ENCODE results near the gene USH1G. TPM values are rescaled to one million over a fixed set of nuclear protein-coding genes. Genes with fewer than 3 reads are reported as not detected.

USH1G gene
- total RNA-seq, 1 donor from 2014 or later: not detected

DNA sequence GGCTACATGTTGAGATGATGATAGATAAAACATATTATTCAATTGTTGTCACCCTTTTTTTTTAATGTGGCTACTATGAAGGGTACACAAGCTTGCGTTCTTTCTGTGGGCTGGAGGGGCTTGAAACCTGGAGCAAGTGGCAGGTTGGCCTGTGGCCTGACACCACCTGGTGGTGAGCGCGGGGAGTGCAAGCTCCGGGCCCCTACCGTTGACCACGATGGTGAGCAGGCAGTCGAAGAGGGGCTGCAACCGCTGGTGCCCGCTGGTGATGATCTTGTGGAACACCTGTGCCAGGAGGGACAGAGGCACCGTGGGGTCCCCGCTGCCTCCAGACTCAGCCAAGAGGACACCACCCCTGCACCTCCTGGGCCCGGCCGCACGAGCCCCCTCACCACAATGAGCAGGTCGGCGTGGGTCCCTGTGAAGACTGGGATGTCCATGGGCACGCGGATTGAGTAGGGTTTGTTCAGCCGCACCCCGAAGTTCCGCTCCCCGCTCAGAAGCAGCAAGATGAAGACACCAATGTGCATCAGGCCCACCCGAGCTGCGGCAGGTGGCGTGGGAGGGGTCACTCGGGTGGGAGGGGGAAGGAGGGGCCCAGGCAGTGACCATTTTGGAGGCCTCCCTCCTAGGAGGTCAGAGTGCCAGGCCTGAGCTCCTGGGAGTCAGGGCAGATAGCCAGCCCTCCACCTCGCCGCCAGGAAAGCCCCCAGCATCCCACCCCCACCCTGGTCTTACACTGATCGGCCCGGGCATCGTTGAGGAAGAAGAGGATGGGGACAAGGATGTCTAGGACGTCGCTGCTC lies 35.1 kb upstream of the USH1G start:
- DNase-seq (ENCODE audit: low spot score) (peak; percentile 89), ATAC-seq (peak; percentile 42)
- intact Hi-C loops (cut with DNase I): no loop called here

DNA sequence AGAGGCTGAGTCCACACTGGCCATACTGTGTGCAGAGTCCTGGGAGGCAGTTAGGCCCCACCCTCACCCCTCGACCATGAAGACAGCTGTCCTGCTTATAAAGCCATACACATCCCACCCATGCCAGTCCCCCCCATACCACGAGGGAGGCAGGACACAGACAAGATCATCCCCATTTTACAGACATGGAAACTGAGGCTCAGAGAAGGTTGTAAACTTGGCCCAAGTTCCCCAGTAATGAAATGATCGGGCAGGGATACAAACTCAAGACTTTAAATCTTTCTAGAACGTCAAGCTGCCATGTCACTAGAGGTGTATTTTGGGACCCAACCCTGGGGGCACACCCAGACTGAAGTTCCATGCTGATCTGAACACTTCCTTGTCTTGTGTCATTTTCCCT lies 33.0 kb upstream of the USH1G start:
- DNase-seq (ENCODE audit: low spot score): no peak
- intact Hi-C loops (cut with DNase I): no loop called here
- no peak for ATAC-seq

DNA sequence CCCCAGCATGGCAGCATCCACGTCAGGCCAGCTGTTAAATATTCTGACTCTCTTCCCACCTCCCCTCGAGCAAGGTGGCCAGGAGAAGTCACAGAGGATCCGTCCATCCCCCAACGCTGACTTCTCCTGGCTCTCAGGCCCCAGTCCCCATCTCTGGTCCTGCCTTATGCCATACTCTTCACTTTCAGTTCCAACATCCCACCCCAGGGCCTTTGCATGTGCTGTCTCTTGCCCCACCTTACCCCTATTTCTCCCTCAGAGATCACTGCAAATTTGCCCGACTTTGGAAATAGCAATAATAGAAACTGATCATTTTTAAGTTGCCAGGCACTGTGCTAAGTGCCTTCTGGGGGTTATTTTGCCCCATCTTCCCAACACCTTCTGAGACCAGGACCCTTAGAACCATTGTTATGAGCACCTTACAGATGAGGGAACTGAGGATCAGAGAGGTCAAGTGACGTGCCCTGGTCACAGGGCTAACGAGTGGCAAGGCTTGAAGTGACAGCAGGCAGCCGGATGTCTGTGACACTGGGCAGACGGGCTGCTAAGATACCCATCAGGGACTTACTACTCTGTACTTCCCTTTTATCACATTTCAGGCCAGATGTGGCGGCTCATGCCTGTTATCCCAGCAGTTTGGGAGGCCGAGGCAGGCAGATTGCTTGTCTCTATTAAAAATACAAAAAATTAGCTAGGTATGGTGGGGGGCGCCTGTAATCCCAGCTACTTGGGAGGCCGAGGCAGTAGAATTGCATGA lies 31.8 kb upstream of the USH1G start:
- intact Hi-C loops (cut with DNase I): no loop called here
- no peak for DNase-seq (ENCODE audit: low spot score)
- ATAC-seq: no peak

DNA sequence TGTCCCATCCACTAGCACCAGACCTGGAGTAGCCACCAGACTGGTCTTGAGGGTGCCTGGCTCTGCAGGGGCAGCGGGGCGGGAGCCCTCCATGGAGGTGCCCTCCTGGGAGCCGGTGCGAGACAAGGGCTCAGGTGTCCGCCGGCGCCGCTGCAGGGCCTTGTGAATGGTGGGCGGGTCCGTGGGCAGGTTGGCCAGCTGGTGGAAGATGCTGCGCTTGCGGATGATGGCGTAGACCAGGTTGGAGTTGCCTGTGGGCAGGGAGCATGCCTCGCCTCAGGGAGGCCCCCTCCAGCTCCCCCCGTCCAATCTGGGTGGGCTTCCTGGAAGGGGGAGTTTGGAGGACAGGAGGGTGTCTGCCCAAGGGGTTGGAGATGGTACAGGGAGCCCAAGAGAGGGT lies 31.1 kb upstream of the USH1G start:
- no peak for ATAC-seq
- intact Hi-C loops (cut with DNase I): no loop called here
- DNase-seq (ENCODE audit: low spot score): no peak

DNA sequence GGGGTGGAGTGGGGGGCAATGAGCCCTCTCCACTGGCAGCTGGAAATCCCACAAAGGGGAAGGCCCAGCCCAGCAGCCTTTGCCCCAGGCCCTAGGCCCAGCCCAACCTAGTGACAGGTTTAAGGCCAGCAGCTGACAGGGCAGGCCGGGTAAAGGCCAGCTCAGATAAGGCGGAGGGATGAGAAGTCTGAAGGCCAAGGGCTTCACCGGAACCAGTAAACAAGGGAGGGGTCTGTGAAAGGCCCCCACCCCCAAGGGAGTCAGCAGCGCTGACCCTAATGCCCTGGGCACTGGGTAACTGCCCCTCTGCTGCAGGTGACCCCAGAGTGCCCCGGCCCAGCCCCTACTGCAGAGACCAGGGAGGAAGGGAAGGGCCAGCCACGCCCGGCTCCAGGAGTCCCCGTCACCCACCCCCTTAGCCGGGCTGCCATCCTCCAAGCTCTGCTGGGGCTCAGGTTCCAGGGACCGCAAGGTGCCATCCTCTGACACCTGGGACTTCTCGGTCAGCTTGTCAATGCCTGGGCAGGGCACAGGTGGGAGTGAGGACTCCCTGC lies 30.2 kb upstream of the USH1G start:
- no peak for DNase-seq (ENCODE audit: low spot score)
- intact Hi-C loops (cut with DNase I): no loop called here
- ATAC-seq: no peak

DNA sequence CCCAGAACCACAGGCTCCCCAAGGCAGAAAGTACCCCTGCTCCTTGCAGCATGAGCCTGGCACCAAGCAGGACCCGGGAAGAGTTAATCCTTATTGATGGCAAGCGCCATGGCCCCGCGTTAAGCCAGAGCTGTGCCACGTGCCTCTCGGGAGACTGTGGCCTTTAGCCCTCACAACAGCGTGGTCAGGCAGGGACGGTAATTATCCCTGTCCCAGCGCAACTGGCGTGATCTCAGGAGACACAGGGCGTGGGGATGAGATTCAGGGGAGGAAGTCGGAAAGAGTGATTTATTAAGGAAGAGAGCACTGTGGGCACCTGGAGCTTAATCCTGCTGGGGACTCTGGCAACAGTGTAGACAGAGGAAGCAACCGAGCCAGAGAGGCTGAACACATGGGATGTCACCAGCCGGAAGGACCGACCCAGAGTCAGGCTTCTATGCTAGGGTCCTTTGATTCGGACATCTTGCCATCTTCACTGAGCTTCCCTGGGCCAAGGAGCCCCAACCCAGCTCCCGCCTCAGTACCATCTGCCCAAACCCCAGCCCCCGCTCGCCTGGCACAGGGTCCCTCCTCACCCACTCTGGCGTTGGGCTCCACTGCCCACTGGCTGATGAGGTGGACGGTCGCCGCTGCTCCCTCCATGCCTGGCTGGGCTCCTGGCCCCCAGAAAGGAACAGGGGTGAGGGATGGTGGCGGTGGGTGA lies 29.5 kb upstream of the USH1G start:
- ATAC-seq: no peak
- no peak for DNase-seq (ENCODE audit: low spot score)
- intact Hi-C loops (cut with DNase I): no loop called here

DNA sequence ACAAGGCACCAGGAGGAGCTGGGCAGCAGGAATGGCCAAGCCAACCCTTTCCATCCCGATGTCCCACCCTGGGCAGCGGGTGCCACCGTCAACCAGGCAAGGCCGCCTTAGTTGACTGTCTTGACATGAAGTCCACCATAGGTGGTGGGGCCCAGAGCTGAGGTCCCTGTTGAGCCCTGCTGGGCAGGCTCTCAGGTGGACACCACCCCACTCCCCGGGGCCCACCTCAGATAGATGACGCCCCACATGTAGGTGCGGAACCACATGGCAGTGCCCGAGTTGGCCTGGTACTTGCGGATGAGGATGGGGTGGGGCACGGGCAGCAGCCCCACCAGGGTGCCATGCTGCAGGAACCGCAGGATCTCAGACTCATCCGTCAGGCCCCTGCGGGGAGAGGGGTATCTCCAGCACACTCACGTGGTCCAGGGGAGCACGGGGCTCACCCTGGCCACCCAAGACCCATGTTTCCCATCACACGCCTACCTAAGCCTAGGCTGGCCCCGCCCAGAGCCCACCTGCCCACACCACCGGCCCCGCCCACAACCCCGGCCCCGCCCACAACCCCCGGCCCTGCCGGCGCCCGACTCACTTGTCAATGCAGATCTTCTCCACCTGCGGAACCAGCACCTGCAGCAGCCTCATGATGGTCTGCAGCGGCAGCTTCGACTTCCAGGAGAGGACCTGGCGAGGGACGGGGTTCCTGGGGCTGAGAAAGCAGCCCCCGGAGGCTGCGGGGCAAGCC lies 28.8 kb upstream of the USH1G start:
- DNase-seq (ENCODE audit: low spot score) (no peak), ATAC-seq (no peak)
- intact Hi-C loops (cut with DNase I): no loop called here

DNA sequence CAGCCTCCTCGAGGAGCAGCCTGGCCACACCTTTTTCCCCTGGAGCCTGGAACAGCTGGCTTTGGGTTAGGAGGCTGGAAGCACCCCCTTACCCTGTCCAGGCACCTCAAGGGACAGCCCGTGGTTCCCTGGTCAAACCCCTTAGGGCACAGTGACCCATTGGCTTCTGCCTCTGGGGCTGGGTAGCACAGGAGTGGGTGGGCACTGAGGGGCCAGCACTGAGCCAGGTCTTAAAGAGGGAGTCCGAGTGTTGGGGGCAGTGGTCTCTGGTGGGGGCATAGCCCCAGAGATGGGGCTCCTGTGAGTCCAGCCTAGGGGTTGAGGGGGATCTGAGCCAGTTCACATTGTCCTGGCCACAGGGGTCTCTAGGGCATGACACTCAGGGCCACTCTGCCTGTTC lies 28.0 kb upstream of the USH1G start:
- intact Hi-C loops (cut with DNase I): no loop called here
- no peak for ATAC-seq

DNA sequence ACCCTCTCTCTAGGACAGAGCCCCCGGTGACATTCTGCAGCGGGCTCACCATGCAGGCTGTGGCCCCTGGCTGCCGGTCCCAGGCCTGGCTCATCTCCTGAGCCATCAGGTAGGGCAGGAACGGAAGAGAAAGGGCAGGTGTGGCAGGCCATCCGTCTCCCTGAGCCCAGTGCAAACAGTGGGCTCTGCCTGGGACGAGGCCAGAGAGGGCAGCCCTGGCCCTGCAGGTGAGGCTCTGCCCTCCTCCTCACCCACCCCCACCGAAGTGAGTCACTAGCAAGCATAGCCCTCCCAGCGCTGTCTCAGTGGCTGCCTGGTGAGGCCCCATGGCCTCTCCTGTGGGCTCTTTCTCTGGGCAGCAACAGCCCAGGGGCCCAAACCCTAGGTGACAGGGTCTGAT lies 27.2 kb upstream of the USH1G start:
- ATAC-seq (no peak), DNase-seq (ENCODE audit: low spot score) (no peak)
- intact Hi-C loops (cut with DNase I): no loop called here

More for the DNA sequence above, 28.0 kb upstream of the USH1G start:
- no peak for DNase-seq (ENCODE audit: low spot score)

DNA sequence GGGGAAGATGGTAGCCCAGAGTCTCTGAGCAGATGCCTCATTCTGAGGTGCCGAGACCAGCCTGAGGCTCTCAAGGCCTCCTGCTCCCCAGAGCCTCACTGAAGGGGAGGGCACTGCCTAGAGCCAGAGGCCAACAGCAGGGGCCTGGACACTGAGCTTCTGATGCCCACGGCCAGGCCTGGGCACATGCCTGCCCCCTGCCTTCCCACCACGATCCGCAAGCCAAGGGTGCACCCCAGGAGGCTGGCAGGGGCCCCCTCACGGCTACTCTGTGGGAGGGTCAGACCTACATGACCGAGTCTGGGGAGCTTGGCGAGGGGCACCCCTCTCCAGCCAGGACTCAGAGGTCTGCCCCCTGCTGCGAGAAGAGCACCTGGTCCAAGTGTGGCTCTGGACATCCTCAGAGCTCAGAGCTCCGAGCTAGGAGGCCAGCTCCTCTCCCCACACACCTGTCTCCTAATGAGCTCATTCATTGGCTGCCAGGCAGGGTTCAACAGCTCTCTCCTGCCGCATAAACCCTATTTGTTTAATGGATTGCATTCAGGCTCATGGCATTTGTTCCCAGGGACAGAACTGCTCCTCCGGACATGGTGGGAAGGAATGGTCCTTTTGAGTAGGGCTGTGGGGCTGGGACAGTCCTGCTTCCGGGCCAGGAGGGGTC lies 26.5 kb upstream of the USH1G start:
- DNase-seq (ENCODE audit: low spot score): no peak
- intact Hi-C loops (cut with DNase I): no loop called here
- ATAC-seq: no peak

DNA sequence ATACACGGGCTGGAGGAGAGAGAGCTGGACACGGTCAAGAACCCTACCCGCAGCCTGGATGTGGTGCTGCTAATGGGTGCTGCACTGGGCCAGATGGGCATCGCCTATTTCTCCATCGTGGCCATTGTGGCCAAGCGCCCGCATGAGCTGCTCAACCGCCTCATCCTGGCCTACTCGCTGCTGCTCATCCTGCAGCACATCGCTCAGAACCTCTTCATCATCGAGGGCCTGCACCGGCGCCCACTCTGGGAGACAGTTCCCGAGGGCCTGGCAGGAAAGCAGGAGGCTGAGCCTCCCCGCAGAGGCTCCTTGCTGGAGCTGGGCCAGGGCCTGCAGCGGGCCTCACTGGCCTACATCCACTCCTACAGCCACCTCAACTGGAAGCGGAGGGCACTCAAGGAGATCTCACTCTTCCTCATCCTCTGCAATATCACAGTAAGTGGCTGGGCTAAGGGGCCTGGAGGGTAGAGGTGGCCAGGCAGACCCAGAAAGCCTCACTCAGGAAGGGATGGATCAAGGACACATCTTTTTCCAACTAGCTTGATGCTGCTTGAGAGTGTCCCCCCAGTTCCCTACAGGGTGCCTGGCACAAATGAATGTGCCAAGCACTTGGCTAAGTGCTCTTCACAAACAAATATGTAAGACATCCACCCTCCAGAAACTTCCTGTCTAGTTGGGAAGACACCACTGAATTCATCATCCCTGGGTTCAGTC lies 24.1 kb upstream of the USH1G start:
- DNase-seq (ENCODE audit: low spot score) (no peak), ATAC-seq (no peak)
- intact Hi-C loops (cut with DNase I): no loop called here

DNA sequence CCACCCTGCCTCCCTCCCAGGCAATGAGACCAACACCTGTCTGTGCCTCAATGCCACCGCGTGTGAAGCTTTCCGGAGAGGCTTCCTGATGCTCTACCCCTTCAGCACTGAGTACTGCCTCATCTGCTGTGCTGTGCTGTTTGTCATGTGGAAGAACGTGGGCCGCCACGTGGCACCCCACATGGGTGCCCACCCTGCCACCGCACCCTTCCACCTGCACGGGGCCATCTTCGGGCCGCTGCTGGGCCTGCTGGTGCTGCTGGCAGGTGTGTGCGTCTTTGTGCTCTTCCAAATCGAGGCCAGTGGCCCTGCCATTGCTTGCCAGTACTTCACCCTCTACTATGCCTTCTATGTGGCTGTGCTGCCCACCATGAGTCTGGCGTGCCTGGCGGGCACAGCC lies 23.6 kb upstream of the USH1G start:
- intact Hi-C loops (cut with DNase I): no loop called here
- ATAC-seq (no peak), DNase-seq (ENCODE audit: low spot score) (no peak)

DNA sequence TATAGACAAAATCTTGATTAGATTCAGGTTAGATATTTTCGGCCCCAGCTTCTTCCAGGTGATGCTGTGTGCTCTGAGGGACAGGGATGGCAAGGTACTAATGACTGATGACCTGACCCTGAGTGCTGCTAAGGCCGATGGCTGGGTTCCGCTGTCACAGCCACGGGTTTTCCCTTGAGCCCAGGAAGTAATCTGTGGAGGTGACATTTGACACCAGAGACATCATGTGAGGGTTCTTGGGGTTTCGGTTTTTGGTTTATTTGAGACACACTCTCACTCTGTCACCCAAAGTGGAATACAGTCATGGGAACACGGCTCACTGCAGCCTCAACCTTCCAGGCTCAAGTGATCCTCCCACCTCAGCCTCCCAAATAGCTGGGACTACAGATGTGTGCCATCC lies 22.5 kb upstream of the USH1G start:
- DNase-seq (ENCODE audit: low spot score): no peak
- no peak for ATAC-seq
- intact Hi-C loops (cut with DNase I): no loop called here

DNA sequence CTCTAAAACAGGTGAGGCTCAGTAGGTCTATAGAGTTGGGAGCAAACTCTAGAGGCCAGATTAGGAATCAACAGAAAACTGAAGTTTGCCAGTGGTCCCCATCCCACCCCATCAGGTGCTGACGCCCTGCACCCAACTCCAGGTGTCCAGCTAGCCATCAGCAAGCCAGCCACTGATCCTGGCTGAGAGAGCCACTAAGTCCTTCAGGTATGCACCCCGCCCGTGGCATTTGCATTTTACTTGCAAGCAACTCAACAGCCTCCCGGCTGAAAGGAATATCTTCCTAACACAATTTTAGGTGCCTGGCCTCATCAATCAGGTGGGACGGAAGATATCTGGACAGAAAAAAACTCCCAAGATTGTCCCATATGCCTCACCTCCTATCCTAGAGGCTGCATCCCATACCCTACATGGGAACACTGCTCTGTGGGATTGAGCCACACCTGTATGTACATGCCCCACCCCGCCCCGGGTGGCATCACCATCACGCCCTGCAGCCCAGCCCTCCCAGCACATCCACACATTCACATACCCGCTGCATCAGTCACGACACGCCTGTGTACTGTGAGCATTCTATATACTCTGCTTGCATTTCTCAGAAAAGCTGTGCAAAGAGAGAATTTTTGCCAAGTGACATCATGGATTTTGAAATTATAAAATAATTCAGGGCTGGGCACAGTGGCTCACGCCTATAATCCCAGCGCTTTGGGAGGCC lies 20.9 kb upstream of the USH1G start:
- DNase-seq (ENCODE audit: low spot score) (no peak), ATAC-seq (no peak)
- intact Hi-C loops (cut with DNase I): no loop called here

DNA sequence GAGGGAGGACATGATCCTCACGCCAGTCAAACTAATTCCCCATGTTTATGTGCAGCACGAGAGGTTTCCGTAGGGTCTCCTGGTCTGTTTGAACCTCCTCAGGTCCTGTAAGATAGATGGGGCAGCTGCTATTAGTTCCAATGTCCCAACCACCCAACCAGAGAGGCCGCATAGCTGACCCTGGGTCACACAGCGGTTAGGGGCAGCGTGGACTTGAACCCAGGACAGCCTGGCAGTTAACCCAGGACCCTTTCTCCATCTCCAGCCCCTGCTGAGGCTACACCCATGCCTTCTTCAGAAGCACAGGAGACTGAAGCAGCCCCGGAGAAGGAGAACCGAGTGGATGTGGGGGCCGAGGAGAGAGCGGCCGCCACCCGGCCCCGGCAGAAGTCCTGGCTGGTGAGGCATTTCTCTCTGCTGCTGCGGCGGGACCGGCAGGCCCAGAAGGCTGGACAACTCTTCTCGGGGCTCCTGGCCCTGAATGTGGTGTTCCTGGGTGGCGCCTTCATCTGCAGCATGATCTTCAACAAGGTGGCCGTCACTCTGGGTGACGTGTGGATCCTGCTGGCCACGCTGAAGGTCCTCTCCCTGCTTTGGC lies 18.2 kb upstream of the USH1G start:
- DNase-seq (ENCODE audit: low spot score) (no peak), ATAC-seq (no peak)
- intact Hi-C loops (cut with DNase I): no loop called here

DNA sequence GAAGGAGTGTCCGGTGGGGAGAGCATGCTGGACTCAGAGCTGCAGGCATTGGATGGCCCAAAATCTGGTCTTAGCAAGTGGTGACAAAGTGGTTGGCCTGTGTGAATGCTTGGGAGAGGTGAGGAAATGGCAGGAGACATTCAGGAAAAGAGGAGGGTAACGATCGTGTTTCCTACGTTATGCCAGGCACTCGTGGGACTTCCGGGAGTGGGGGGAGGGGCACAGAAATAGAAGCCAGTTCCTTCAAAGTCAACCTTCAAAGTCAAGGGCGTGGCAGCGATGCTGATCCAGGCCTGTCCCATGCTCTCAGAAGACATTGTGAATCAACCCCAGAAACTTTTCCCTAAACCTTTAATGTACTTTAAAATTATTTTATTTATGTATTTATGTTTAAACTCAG lies 16.5 kb upstream of the USH1G start:
- no peak for DNase-seq (ENCODE audit: low spot score)
- ATAC-seq: no peak
- intact Hi-C loops (cut with DNase I): no loop called here

Data from sciatic nerve (tissue), 2 donors.